NCI-H2171 (cell line): ENCODE results near the gene TMC1.

Experiments used
- DNase-seq: peaks from one replicate; lab custom pipeline; 2025; lab: John Stamatoyannopoulos, UW

The TMC1 gene

DNA sequence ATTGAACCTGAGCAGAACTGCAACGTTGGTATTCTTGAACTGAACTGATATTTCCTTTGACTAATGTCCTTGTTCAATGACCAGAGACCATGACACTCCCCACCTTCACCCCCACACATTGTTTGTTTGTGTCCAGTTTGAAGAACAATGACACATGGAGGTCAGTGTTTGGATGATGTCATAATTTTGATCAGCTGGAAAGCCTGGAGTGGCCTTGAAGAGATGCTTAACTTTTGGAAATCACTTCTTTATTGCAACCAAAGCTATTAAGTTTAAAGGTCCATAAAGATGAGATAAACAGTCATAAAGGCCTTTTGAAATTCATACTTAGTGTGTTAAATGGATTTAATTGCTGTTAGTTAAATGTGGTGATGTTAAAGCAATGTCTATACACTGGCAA is 92.7 kb downstream of the TMC1 start:
- no peak for DNase-seq

- DNase-seq, result no peak
Measured at GRCh38 chr9:72615931-72616330, 94.5 kb downstream of the TMC1 start.

DNA sequence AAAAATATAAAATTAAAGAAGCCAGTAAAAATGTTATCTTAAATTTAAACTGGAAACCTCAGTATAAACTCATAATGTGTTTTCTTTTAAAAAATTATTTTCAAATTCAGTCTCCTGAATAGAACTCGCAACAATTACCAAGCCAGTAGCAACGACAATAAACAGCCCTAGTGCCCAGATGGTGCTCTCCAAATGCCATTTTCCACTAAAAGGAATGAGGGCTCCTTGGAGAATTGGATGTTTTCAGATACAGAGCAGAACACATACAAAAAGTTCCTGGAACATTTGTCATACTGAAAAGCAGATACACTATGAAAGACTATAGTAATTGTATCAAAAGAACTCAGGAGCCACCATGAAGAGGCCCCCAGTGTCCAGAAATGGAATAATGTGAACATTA is 97.4 kb downstream of the TMC1 start:
- DNase-seq, result peak; percentile 52

DNA sequence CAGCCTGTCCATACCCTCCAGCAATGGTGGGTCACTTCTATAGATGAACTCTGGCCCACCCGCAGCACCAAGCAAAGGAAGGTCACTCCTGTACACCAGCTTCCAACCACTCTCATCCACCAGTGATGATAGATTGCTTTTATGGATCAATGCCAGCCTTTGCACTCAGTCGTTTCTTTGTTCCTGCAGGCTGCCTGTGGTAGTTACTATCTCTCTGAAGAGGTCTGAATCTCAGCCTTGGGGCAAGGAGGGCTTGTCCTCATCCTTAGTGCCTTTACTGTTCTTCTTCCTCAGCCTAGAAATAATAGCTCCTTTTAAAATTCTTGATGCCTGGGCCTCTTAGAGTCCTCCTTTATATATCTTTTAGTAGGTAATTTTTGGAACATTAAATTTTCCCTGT is 100.8 kb downstream of the TMC1 start:
- DNase-seq, result no peak

DNA sequence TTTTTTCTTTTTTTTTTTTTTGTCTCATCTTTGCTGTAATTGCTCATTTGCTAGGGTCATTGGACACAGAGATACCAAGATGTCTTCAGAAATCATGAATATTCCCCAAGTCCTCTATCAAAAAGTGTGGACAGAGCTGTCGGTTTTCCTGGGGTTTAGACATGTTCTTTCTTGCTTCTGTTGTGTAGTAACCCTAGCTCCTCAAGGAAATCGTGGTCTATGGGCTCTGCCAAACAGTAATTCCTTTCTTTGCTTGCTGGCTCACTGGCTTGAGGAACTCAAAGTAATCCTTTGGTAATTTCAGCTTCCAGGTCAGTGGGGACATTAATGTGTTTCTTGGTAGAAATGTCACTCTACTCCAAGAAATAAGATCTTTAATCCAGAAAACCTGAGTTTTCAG is 101.7 kb downstream of the TMC1 start:
- no peak for DNase-seq

- no peak for DNase-seq
Measured at GRCh38 chr9:72627147-72627546, 105.7 kb downstream of the TMC1 start.

DNA sequence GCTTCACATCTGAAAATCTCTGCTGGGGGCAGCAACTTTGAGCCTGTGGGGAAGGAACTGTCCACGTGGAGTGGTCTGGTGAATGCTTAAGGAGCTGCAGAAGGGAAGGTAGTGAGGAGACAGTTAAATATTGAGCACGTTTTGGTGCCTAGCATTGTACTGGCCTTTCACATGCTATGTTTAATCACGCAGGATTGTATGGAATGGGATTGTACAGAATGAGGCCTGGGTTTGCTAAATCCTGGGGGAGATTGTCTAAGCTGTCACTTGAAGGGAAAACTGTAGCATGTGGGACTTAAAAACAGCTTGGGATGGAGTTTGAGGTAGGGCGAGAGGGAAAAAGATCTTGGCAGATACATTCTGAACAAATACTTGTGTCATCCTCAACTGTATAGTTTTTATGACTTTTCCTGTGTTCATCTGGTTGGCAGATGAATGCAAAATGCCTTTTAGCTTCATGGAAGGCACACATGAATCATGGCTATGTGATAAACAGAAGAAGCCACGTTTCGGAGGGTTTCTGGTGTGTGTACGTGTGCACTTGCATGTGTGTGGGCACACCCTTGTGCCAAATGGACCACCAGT is 106.6 kb downstream of the TMC1 start:
- no peak for DNase-seq

GRCh38 chr9:72633966-72634365 is 112.6 kb downstream of the TMC1 start:
- DNase-seq, result no peak

DNA sequence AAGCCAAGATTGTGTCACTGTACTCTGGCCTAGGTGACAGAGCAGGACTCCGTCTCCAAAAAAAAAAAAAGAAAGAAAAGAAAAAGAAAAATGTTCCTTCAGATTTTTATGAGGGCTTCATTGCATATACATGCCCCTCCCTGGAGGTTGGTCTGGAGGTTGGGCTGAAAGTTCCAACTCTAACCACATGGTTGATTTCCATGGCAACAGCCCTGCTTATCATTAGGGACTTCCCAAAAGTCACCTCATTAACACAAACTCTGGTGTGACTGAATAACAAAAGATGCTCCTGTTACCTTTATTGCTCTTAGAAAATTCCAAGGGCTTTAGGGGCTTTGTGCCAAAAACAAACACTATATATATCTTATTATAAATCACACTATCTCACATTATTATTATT is 113.8 kb downstream of the TMC1 start:
- no peak for DNase-seq

DNA sequence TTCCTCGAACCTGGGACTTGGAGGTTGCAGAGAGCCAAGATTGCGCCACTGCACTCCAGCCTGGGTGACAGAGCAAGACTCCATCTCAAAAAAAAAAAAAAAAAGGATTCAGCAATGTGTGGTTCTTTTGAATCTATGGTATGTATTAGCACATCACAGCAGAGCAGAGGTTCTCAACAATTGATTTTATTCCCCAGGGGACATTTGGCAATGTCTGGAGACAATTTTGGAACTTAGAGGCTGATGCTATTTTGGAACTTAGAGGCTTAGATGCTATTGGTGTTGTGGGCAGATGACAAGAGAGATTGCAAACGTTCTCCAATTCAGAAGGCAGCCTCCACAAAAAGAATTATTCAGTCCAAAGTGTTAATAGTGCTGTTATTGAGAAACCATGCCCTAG is 115.2 kb downstream of the TMC1 start:
- DNase-seq, result no peak

DNA sequence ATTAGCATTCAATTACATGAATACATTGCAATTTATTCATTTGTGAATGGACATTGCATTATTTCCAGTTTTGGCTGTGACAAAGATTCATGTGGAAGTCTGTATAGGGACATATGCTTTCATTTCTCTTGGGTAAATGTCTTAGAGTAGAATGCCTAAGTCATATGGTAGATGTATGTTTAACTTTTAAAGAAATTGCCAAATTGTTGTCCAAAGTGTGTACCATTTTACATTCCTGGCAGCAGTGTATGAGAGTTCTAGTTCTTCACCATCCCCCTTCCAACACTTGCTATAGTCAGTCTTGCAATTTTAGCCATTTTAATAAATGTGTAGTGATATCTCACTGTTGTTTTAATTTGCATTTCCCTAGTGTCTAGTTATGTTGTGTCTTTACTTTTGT is 122.2 kb downstream of the TMC1 start:
- DNase-seq, result no peak

DNA sequence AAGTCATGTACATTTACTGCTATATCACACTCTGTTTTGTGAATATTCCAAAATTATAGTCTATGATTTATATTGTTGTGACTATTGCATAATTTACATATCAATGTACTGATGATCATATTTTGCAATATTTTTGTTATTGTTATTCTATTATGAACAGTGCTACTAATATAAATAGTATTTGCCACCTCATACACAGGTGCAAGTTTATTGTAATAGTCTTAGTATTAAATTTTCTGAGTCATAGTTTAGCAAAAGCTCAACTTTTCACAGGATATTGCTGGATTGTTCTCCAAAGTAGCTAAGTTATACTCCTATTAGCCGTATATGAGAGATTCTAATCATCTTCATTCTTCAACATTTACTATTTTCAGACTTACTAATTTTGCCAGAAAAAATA is 124.7 kb downstream of the TMC1 start:
- DNase-seq, result no peak

- no peak for DNase-seq
Measured at GRCh38 chr9:72648324-72649126, 127.1 kb downstream of the TMC1 start.

DNA sequence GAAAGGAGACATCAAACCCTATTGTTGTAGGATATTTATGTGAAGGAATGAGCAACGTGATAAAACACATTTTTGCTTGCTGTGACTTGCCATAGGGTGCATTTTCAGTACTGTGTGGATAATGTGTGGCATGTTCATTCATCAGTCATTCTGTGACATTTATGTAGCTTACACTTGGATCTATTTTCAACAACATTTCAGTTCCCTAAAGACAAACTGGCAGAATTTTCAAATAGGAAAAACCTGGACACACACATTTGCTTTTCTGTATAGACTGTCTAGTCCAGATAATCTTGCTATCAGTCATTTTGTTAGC is 127.7 kb downstream of the TMC1 start:
- DNase-seq, result no peak

DNA sequence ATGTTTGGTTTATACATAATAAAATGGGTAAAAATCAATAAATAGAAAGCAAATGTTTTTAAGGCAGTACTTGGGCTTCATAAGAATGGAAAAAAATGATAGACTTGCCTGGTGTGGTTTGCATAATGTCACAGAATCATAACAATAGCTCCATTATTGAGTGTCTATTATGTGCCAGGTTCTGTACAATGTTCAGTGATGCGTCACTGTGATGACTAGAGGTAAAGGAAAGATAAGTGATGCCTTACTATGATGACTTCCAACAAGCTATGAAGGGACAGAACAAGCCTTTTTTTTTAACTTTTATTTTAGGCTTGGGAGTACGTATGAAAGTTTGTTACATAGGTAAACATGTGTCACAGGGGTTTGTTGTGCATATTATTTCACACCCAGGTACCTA is 128.8 kb downstream of the TMC1 start:
- DNase-seq, result no peak

GRCh38 chr9:72656021-72656420 is 134.6 kb downstream of the TMC1 start:
- DNase-seq, result no peak

DNA sequence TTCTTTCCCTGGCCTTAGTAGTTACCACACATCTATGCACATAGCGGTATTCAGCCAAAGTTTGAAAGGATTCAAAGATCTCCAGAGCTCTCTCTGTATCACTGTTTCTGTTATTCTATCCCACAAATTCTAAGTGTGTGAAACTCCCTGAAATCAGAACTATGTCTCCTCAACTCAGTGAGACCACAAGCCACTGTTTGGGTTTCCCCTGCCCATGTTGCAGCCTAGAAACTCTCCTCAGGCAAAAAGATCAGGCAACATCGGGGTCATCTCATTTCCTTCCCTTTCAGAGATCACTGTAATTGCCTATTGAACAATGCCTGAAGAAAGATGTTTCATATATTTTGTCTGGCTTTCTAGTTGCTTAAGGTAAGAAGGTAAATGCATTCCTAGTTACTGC is 135.6 kb downstream of the TMC1 start:
- no peak for DNase-seq

- DNase-seq, result no peak
Measured at GRCh38 chr9:72658703-72659102, 137.3 kb downstream of the TMC1 start.

GRCh38 chr9:72661401-72662135 is 140.2 kb downstream of the TMC1 start:
- no peak for DNase-seq

DNA sequence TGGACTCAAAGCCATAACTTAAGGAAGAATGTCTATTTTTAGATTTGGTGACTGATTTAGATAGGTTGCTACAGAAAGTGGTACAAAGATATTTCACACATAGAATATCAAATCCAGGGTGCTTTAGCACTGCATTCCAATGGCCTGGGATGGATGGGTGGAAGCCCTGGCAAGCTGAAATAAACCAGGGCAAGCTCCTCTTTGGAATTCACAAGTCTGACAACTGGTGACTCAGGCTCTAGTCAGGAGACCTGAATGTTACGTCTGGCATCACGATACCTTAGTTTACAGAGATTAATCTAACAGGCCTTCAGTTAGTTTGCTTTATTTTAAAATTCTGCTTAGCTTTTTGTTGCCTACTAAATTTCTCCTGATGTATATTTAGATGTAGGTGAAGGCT is 144.0 kb downstream of the TMC1 start:
- DNase-seq, result no peak

- no peak for DNase-seq
Measured at GRCh38 chr9:72667181-72667580, 145.8 kb downstream of the TMC1 start.

DNA sequence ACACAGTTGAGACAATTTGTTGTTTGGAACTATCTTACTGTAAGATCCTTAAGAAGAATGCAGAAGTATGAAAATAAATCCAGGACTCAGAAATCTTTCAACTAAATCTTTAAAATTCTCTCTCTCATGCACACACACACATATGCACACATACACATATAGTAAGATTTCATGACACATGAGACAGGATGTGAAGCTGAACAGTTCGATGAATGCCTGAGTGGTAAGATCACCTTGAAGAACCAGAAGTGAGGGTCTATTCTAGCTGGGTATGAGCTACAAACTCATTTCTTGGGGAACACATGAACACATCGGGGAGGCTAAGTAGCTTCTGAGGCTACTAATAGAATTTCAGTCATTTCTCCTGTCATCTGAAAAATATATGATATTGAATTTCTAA is 153.6 kb downstream of the TMC1 start:
- no peak for DNase-seq

GRCh38 chr9:72675586-72675985 is 154.2 kb downstream of the TMC1 start:
- no peak for DNase-seq
